ENCODE measurements around the gene FGG.

Gene FGG

DNA sequence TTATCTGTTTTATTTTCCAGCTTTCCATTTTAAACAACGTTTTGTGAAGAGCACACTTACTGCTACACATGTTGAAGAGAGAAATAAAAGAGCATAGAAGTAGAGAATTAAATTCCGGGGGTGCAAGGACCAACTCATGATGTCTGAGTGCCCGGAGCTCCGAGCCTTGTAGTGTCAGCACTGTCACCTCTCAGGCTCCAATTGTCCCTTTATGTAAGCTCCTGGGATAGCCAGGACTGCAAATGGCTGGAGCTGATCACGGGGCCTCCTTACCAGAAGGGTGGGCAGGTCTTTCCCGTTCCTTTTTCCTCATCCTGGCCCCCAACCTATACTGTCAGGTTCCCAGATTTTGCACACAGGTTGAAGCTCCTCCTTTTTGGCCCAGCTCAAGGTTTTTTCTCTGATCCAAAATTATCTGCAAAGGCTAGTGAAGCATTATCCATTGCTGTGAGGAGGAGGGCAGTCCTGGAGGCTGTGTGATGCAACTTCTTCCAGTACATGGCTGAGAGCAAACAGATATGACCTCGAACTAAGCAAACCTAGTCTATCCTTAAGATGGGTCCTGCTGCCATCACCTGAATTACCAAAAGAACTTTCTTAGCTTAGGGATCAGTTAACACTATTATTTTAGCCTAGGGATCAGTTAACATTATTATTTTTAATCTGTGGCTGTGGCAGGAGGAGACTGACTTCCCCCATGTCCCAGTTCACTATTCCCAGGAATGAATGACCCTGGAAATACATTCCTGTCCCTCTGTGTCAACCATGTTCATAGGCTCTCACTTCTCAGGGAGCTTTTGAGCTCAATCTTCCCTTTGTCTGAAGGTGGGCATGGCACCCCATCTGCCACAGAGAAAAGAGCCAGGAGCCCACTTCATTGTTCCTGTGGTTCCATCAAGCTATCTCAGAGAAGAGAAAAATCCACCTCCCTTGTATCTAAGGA is at the start of gene FGG:
FGG (minus strand) TSS at position 185 of the 943 bp plus-strand sequence; CDS start at position 138, 47 bp downstream.
- no peak for DNase-seq

DNA sequence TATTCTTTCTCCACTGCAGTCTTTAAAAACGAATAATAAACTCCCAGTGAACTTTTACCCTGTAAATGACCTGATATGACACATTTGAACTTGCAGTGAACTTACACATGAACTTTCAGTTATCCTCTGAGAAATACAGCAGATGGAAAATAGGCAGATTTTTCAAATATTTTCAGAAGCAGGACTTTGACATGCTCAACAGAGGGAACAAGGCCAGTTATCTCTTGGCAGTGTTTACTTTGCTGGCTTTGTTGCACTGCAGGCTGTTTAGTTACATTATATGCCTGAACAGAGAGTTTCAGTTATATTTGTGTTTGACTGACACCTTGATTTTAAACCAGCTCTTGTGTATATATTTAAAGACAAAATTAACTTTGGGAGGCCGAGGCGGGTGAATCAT is 47.6 kb upstream of the FGG start:
- DNase-seq: no peak

DNA sequence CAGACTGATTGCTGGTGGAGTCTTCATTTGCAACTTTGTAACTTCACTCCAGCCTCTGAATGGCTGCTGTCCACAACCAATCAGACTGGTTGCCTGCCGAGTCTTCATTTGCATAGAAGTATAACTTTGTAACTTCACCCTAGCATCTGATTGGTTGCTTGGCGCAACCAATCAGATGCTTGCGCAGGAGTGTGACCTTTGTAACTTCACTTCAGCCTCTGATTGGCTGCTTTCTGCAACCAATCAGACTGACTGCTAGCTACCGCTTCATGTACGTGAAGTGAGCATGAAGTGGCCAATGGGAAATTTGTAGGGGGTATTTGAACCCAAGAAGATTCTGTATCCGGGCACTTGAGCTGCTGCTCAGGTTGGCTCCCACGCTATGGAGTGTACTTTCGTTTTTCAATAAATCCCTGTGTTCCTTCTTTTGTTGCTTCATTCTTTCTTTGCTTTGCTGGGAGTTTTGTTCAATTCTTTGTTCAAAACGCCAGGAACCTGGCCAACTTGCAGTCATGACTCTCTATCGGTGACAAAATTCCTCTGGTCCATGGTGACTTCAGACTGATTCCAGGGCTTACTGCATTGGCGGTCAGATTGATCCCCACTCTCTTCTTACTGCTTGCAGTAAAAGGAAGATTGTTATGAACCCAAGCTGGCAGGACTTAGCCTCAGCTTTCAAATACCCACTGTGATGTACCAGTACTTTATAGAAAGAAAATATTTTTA is 46.4 kb upstream of the FGG start:
- DNase-seq: no peak

DNA sequence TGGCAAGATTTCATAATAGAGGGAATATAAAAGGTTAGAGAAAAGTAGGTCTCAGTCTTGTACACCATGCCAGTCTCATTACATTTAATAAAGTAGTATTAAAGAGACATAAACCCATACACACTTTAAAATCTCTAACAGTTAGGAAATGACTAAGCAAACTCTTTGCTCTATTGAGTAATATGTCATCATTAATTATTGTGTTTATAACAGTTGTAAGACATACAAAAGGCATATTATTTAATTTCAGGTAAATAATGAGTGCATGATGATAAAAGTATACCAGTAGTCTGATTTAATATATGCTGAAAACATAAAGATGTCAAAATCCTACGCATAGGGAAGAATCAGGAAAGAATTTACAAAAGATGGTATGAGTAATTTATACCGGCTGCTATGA is 31.0 kb upstream of the FGG start:
- DNase-seq: no peak

- DNase-seq: no peak
Measured at GRCh38 chr4:154642373-154643009, 30.0 kb upstream of the FGG start.

GRCh38 chr4:154640999-154641398 is 28.5 kb upstream of the FGG start:
- DNase-seq: no peak

DNA sequence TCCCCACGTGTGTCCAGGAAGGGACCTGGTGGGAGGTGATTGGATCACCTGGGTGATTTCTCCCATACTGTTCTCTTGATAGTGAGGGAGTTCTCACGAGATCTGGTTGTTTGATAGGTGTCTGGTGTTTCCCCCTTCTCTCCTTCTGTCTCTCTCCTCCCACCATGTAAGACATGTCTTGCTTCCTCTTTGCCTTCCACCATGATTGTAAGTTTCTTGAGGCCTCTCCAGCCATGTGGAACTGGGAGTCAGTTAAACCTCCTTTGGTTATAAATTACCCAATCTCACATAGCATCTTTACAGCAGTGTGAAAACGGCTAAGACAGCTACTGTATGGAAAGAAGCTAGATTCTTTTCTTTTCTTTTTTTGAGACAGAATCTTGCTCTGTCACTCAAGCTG is 21.6 kb upstream of the FGG start:
- DNase-seq: no peak

- DNase-seq: no peak
Measured at GRCh38 chr4:154631828-154632227, 19.4 kb upstream of the FGG start.

GRCh38 chr4:154630324-154630723 is 17.9 kb upstream of the FGG start:
- DNase-seq: no peak

DNA sequence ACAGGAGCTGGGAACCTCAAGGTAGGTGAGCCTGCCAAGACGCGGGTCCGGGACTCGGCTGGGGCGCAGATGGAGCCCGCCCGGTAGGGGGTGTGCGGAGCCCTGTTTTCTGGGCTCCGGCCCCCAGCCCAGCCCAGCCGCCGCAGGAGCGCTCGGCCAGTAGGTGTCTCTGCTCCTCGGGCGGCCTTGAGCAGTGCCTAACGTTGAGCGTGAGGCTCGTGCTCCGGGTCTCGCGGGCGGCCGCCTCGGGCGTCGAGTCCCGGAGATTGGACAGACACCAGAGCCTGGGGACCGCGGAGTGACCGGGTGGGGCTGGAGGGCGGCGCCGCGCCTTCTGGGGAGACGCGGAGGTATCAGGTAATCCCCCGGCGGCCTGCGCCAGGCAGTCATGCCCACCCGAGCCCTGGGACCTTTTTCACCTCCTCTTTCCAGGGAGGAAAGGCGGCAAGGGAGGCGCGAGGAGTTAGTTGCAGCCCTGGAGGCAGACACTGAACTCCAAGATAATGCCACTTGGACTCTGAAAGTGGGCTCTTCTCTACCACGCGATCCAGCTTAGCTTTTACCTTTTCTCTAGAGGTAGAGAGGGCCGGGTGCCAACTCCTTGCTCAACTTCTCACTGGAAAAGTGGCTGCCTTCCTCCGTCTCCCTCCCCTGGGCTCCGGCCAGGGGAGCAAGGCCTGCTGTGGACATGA is 14.5 kb upstream of the FGG start:
- peak; percentile 73 for DNase-seq

GRCh38 chr4:154625971-154626370 is 13.5 kb upstream of the FGG start:
- DNase-seq: no peak

- DNase-seq: no peak
Measured at GRCh38 chr4:154623995-154624394, 11.5 kb upstream of the FGG start.

- no peak for DNase-seq
Measured at GRCh38 chr4:154623436-154623835, 11.0 kb upstream of the FGG start.

DNA sequence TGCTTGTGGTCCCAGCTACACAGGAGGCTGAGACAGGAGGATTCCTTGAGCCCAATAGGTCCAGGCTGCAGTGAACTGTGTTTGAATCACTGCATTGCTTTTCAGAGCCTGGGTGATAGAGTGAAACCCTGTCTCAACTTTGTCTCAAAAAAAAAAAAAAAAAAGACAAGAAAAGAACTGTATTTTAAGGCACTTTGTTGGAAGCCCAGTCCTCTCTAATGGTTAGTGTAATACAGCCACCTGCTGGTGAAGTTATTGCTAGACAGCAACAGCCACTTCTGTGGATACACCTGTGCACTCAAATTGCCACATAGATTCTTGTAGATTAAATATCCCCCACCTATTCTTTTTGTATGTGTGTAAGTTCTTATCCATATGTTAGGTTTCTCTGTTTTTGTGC is 10.1 kb upstream of the FGG start:
- peak; percentile 46 for DNase-seq

DNA sequence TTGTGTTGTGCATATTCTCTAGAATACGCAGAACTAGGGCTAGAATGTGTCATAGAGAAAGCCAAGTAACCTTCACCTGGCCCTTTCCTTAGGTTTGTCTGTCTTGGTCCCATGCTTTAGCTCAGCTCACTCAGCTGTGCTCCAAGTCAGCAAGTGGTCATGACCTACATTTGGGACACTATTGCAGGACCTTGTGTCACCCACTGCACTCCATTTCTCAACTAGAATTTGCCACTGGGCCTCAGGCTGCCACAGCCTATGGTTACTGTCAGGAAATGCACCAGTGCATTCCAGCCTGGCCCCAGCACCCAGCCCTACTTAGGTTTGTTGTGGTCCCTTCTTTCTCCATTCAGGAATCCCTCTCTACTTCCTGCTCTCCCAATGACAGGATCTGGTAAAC is 7.7 kb upstream of the FGG start:
- DNase-seq: no peak

DNA sequence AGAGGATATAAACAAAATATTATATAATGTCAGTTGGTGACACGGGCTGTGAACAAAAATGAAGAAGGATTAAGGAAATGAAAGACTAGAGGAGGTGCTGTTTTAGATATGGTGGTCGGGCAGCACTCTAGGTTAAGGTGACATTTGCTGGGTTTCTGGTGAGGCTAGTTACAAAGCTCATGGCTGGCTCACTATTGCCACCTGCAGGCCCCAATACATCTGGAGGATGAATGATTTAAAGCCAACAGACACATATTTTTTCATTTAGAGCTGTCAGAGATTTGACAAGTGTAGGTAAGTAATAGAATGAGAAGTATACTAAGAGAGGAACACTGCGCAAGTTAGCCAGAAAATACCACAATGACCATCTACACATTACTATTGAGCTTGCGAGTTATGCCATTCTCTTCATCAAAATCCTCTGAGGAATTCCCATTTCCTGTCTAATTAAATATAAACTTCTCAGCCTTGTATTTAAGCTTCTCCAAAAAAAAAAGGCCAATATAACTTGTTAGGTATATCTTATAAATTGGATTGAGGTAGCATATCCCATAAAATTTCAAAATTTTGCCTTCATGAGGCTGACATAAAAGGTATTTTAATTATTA is 6.4 kb upstream of the FGG start:
- DNase-seq: peak; percentile 57

DNA sequence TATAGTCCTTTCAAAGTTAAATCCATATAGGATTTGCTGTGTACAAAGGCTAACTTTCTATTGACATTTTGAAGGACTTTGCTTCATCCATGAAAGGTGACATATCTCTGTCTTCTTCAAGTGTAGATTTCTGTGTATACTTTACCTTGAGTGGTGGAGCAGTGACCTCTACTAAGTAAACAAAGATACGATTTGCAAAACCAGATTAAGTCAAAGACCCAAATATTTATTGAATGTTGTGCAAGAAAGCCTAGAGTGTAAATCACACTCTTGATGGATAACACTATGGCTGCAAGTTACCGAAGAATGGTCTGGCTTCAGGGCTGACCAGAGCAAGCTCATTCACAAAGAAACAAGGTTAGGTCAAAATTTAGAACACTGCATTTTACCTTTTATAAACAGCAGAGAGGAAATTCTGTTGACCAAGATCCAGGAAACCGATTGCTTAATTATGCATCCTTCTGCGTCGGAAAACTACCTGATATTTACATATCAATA is 5.4 kb upstream of the FGG start:
- DNase-seq: no peak

- DNase-seq: no peak
Measured at GRCh38 chr4:154616731-154617130, 4.3 kb upstream of the FGG start.

GRCh38 chr4:154616287-154616686 is 3.8 kb upstream of the FGG start:
- DNase-seq: no peak

DNA sequence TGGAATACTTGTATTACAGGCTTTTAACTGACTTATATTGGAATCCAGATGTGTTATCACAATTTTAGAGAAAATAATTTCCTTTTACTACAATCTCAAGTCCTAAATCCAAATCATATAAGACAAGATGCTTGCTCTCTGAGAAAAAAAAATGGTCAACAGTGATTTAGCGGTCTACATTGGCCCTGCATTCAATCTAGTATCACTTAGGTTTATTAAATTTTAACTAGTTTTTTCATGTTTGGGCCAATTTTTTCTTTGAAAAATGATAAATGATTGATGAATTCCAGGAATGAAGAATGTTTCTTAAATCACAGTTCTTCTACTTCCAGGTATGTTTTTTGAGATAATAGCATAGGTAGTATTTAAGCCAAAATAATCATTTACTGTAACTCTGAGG is 2.8 kb upstream of the FGG start:
- no peak for DNase-seq

DNA sequence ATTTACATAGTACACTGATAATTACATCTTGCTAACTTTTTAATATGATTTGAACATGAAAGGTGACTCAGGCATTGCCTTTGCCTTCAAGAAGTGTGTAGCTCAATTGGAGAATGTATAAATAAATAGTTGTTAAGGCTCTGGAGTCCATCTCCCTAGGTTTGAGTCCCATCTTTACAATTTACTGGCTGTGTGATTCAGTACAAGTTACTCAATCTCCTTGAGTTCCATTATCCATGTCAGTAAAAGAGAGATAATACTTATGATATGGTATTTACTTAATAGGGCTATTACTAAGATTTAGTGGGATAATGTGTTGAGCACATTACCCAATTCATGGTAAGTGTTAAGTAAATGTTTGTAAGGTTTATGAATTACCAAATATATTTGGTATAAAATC is 1.9 kb upstream of the FGG start:
- no peak for DNase-seq

DNA sequence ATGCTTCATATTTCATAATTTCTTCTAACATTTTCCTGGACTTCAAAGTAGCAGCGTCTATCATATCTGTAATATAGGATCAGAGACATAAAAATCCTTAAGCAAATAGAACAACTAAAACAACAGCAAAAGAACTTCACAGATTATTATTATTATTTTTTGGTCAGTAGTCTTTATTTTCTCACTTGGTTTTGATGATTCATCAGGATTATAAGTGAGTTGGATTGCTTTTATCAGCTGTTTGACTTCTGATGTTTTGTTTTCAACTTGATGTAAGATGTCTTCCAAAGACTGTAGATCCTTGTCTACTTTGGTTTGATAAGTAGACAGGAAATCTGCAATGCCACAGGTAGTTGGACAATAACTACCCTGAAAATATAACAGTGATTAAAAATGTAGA is 623 bp downstream of the FGG start:
- DNase-seq: no peak
